ENCODE results near the gene SHC3.

The SHC3 gene

GRCh38 chr9:88971131-88971960 is 207.3 kb downstream of the SHC3 start:
- TF ChIP-seq CTCF (IDR thresholded peaks at IDR 0.05; ENCODE audit: borderline replicate concordance, extremely low read depth, low read length, poor library complexity, severe bottlenecking) = no peak
- no peak for TF ChIP-seq EZH2 (IDR thresholded peaks at IDR 0.05; ENCODE audit: borderline replicate concordance, low read depth, low read length, severe bottlenecking)
- ATAC-seq (ENCODE audit: insufficient read depth, low read depth) (no peak), DNase-seq (no peak)
- no peak overlapping the region for H3K4me3 ChIP-seq (ENCODE audit: low read depth in 1 of 2, low read length in 2 of 2)
- H3K27me3 ChIP-seq (ENCODE audit: insufficient read depth, low read length, poor library complexity) = no peaks in the 10 kb centered on the region
- H3K4me2 ChIP-seq (ENCODE audit: insufficient read depth, low read length) = no peak overlapping the region
- H2AFZ ChIP-seq (ENCODE audit: low read depth, low read length) = no peak overlapping the region
- no peak overlapping the region for H3K9ac ChIP-seq (ENCODE audit: low read depth, low read length)
- H3K9me3 ChIP-seq (ENCODE audit: insufficient read depth, low read length, severe bottlenecking) = no peaks in the 10 kb centered on the region
- no peaks in the 10 kb centered on the region for H3K79me2 ChIP-seq (ENCODE audit: insufficient read depth, low read length)
- H3K27ac ChIP-seq (ENCODE audit: low read length) = no peak overlapping the region
- H3K36me3 ChIP-seq (ENCODE audit: insufficient read depth, low read length) = no peaks in the 10 kb centered on the region
- H3K4me1 ChIP-seq (ENCODE audit: insufficient read depth, low read length) = no peaks in the 10 kb centered on the region
- peaks cover 7% of the 10 kb centered on the region; the same call in 1 of the 2 replicates for H4K20me1 ChIP-seq (ENCODE audit: insufficient read depth, low read length)

DNA sequence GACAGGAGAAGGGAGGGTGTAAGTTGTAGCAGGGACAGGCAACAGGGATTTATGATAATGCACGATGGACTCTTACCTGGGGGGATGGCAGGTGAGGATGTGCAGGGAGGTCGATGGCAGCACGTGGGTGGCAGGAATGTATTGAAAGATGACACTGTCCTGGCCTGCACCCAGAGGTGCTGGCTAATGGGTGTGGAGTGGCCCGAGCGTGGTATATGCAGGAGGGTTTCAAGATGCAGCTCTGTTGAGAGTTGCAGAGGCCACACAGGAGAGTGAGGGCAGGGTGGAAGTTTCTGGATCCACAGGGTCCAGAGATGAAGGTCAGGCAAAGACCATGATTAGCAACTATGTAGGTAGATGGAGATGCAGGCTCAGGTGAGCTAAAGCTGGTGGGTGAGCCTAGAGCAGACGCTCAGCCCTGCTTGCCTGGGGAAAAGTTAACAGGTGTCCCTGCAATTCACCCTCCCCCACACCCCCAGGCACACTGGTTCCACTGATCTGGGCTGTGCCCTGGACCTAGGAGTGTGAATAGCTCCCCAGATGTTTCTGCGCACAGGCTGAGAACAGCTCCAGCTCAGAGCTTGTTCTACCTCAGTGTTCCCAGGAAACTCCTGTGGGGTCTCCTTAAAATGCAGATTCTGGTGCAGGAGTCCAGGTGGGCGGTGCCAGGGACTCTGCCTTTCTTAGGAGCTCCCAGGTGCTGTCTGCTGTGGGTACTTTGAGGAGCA is 208.8 kb downstream of the SHC3 start:
- TF ChIP-seq CTCF (IDR thresholded peaks at IDR 0.05; ENCODE audit: borderline replicate concordance, extremely low read depth, low read length, poor library complexity, severe bottlenecking) (no peak), EZH2 (IDR thresholded peaks at IDR 0.05; ENCODE audit: borderline replicate concordance, low read depth, low read length, severe bottlenecking) (no peak)
- no peaks in the 10 kb centered on the region for H3K27me3 ChIP-seq (ENCODE audit: insufficient read depth, low read length, poor library complexity)
- no peaks in the 10 kb centered on the region for H3K79me2 ChIP-seq (ENCODE audit: insufficient read depth, low read length)
- no peak overlapping the region for H2AFZ ChIP-seq (ENCODE audit: low read depth, low read length)
- H3K4me1 ChIP-seq (ENCODE audit: insufficient read depth, low read length) = no peaks in the 10 kb centered on the region
- no peak overlapping the region for H3K27ac ChIP-seq (ENCODE audit: low read length)
- H3K36me3 ChIP-seq (ENCODE audit: insufficient read depth, low read length) = no peaks in the 10 kb centered on the region
- no peaks in the 10 kb centered on the region for H3K9me3 ChIP-seq (ENCODE audit: insufficient read depth, low read length, severe bottlenecking)
- ATAC-seq (ENCODE audit: insufficient read depth, low read depth) = no peak
- no peak for DNase-seq
- peaks cover 7% of the 10 kb centered on the region; the same call in 1 of the 2 replicates for H4K20me1 ChIP-seq (ENCODE audit: insufficient read depth, low read length)
- no peak overlapping the region for H3K9ac ChIP-seq (ENCODE audit: low read depth, low read length)
- no peak overlapping the region for H3K4me2 ChIP-seq (ENCODE audit: insufficient read depth, low read length)
- no peak overlapping the region for H3K4me3 ChIP-seq (ENCODE audit: low read depth in 1 of 2, low read length in 2 of 2)

- H3K9me3 ChIP-seq (ENCODE audit: insufficient read depth, low read length, severe bottlenecking) = no peaks in the 10 kb centered on the region
- no peak overlapping the region for H3K9ac ChIP-seq (ENCODE audit: low read depth, low read length)
- H3K4me2 ChIP-seq (ENCODE audit: insufficient read depth, low read length) = no peak overlapping the region
- no peaks in the 10 kb centered on the region for H3K27me3 ChIP-seq (ENCODE audit: insufficient read depth, low read length, poor library complexity)
- no peak overlapping the region for H3K27ac ChIP-seq (ENCODE audit: low read length)
- ATAC-seq (ENCODE audit: insufficient read depth, low read depth) (no peak), DNase-seq (no peak)
- H2AFZ ChIP-seq (ENCODE audit: low read depth, low read length) = no peak overlapping the region
- no peaks in the 10 kb centered on the region for H3K36me3 ChIP-seq (ENCODE audit: insufficient read depth, low read length)
- peaks cover 6% of the 10 kb centered on the region; the same call in 1 of the 2 replicates for H4K20me1 ChIP-seq (ENCODE audit: insufficient read depth, low read length)
- H3K4me1 ChIP-seq (ENCODE audit: insufficient read depth, low read length) = no peaks in the 10 kb centered on the region
- H3K79me2 ChIP-seq (ENCODE audit: insufficient read depth, low read length) = no peaks in the 10 kb centered on the region
- H3K4me3 ChIP-seq (ENCODE audit: low read depth in 1 of 2, low read length in 2 of 2) = no peak overlapping the region
- TF ChIP-seq CTCF (IDR thresholded peaks at IDR 0.05; ENCODE audit: borderline replicate concordance, extremely low read depth, low read length, poor library complexity, severe bottlenecking) (no peak), EZH2 (IDR thresholded peaks at IDR 0.05; ENCODE audit: borderline replicate concordance, low read depth, low read length, severe bottlenecking) (no peak)
These were observed 209.8 kb downstream of the SHC3 start for GRCh38 chr9:88968799-88969198.

Data from DND-41 (cell line).